GM12878 (cell line): ENCODE data around the gene AFTPH. TPM values are rescaled to one million over a fixed set of nuclear protein-coding genes. Genes with fewer than 3 reads are reported as not detected.
A peak's percentile ranks its signal among the peaks of the same experiment; 100 is the strongest.

Experiments used
- ATAC-seq: fragments of 200-7000 bp; cut with Tn5 transposase; 3 replicates; pipeline ENCODE4 v1.9.1; 2020; ENCODE audit warnings: mild to moderate bottlenecking, moderate library complexity
- BruUV-seq: library from RNA; stranded (reverse); fragments of 400-500 nt; replicated peaks from 2 replicates; lab custom pipeline; 2021; lab: Mats Ljungman, UMichigan
- CTCF ChIA-PET: fragments of 300-600 bp; sonication (Branson Sonifier 250); formaldehyde crosslinking; extraction: SDS; loops from one replicate; lab custom pipeline; 2021; ENCODE audit warnings: inconsistent platforms; lab: Yijun Ruan, JAX
- POLR2A ChIA-PET: fragments of 350-600 bp; formaldehyde crosslinking; extraction: SDS; loops from one replicate; lab custom pipeline; 2021; ENCODE audit warnings: inconsistent platforms; lab: Charles Lee
- RAD21 ChIA-PET: fragments of 300-600 bp; sonication (Branson Sonifier 250); formaldehyde crosslinking; loops from one replicate; lab custom pipeline; 2023; ENCODE audit warnings: antibody characterized with exemption; ENCODE audit not compliant: unreplicated experiment; lab: Charles Lee
- SMC1A ChIA-PET: fragments of 300-600 bp; sonication (Branson Sonifier 250); formaldehyde crosslinking; loops from one replicate; lab custom pipeline; 2023; ENCODE audit not compliant: unreplicated experiment, uncharacterized antibody; lab: Charles Lee
- DNase-seq: peaks from one replicate; pipeline ENCODE4 v3.0.0-alpha.2; 2011; ENCODE audit warnings: low read depth, low spot score
- FAIRE-seq: peaks from 3 replicates; lab custom pipeline; 2011; peaks lifted over from hg19 to GRCh38; lab: Jason Lieb, UNC
- H2AFZ ChIP-seq: 2 replicates; pipeline ENCODE4 v1.6.0; 2011; ENCODE audit warnings: low read depth, low read length, control low read depth; ENCODE audit not compliant: control insufficient read depth
- H3K27ac ChIP-seq: 2 replicates; pipeline ENCODE4 v1.5.1; 2011; ENCODE audit warnings: control low read depth; ENCODE audit not compliant: control insufficient read depth, insufficient read depth
- H3K27me3 ChIP-seq, 2 experiments: replicated peaks in 1 of 2; 2 replicates each; pipeline versions ENCODE4 v1.6.0 to v1.6.1; 2011; ENCODE audit warnings: low read length in 1 of 2; ENCODE audit not compliant: control insufficient read depth in 2 of 2, insufficient read depth in 2 of 2
- H3K36me3 ChIP-seq, 2 experiments: 2 replicates each; pipeline ENCODE4 v1.5.1; 2011; ENCODE audit warnings: low read length in 1 of 2; ENCODE audit not compliant: control insufficient read depth in 2 of 2, insufficient read depth in 2 of 2
- H3K4me1 ChIP-seq: 2 replicates; pipeline ENCODE4 v1.6.1; 2011; ENCODE audit warnings: mild to moderate bottlenecking, low read length, moderate library complexity, mixed read lengths; ENCODE audit not compliant: control insufficient read depth, insufficient read depth
- H3K4me2 ChIP-seq: 2 replicates; pipeline ENCODE4 v1.6.0; 2011; ENCODE audit warnings: control low read depth; ENCODE audit not compliant: control insufficient read depth, insufficient read depth
- H3K4me3 ChIP-seq: fragments of 200-600 bp; sonication (generic); 2 replicates; pipeline ENCODE4 v1.5.1; 2016
- H3K79me2 ChIP-seq: 2 replicates; pipeline ENCODE4 v1.6.0; 2011; ENCODE audit warnings: low read length; ENCODE audit not compliant: control insufficient read depth, insufficient read depth
- H3K9ac ChIP-seq: 2 replicates; pipeline ENCODE4 v1.8.0; 2011; ENCODE audit warnings: low read length, control low read depth, mixed read lengths; ENCODE audit not compliant: control insufficient read depth, insufficient read depth
- H3K9me3 ChIP-seq: replicated peaks from 3 replicates; pipeline ENCODE4 v1.5.1; 2011; ENCODE audit warnings: mild to moderate bottlenecking, low read length; ENCODE audit not compliant: control insufficient read depth, insufficient read depth
- H4K20me1 ChIP-seq: 2 replicates; pipeline ENCODE4 v1.6.0; 2011; ENCODE audit not compliant: control insufficient read depth, insufficient read depth
- CUX1 ChIP-seq: IDR thresholded peaks from 2 replicates; pipeline ENCODE4 v1.6.1; 2012; ENCODE audit warnings: improper control_type of control experiment, low read depth, low read length; ENCODE audit not compliant: insufficient replicate concordance
- HSF1 ChIP-seq: fragments of 150-350 bp; IDR thresholded peaks from 2 replicates; pipeline ENCODE4 v1.6.1; 2014; ENCODE audit warnings: mild to moderate bottlenecking, low read depth, low read length
- IRF5 ChIP-seq: fragments of 450-650 bp; IDR thresholded peaks from 2 replicates; pipeline ENCODE4 v1.6.1; 2017; ENCODE audit warnings: borderline replicate concordance
- JUND ChIP-seq: IDR thresholded peaks from 2 replicates; pipeline ENCODE4 v1.6.1; 2012; ENCODE audit warnings: low read depth, mild to moderate bottlenecking, low read length, improper control_type of control experiment, moderate library complexity
- NR2F1 ChIP-seq: fragments of 450-650 bp; conservative IDR thresholded peaks from 2 replicates; pipeline ENCODE4 v1.6.1; 2017; ENCODE audit warnings: mild to moderate bottlenecking
- PKNOX1 ChIP-seq: fragments of 450-650 bp; IDR thresholded peaks from 2 replicates; pipeline ENCODE4 v1.6.1; 2016; ENCODE audit warnings: mild to moderate bottlenecking
- POLR2AphosphoS2 ChIP-seq: IDR thresholded peaks from 2 replicates; pipeline ENCODE4 v1.6.1; 2011; ENCODE audit warnings: low read depth, mild to moderate bottlenecking, low read length, improper control_type of control experiment, moderate library complexity
- POU2F2 ChIP-seq: IDR thresholded peaks from 3 replicates; pipeline ENCODE4 v1.6.1; 2011; ENCODE audit warnings: low read depth, mild to moderate bottlenecking, low read length, borderline replicate concordance
- RAD21 ChIP-seq: IDR thresholded peaks from 2 replicates; pipeline ENCODE4 v1.6.1; 2011; ENCODE audit warnings: mild to moderate bottlenecking, low read depth, low read length, moderate library complexity; ENCODE audit not compliant: insufficient read depth
- RELA ChIP-seq: fragments of 450-650 bp; IDR thresholded peaks from 2 replicates; pipeline ENCODE4 v1.8.0; 2014; ENCODE audit warnings: borderline replicate concordance; ENCODE audit not compliant: partially characterized antibody
- RFX5 ChIP-seq: IDR thresholded peaks from 2 replicates; pipeline ENCODE4 v1.6.1; 2011; ENCODE audit warnings: low read depth, low read length, improper control_type of control experiment
- SIN3A ChIP-seq: IDR thresholded peaks from 2 replicates; pipeline ENCODE4 v1.6.1; 2012; ENCODE audit warnings: low read depth, low read length, improper control_type of control experiment
- STAT3 ChIP-seq: IDR thresholded peaks from 2 replicates; pipeline ENCODE4 v1.6.1; 2011; ENCODE audit warnings: low read depth, low read length, improper control_type of control experiment
- WGBS: methylation state at CpG from one replicate; pipeline ENCODE4 v1.1.6; 2016; ENCODE audit warnings: low lambda C conversion rate; ENCODE audit not compliant: insufficient replicate concordance, insufficient coverage; ENCODE audit errors: missing lambda C conversion rate; 5-methylcytosine and 5-hydroxymethylcytosine counted together
- in situ Hi-C: fragments of 300-500 bp; cut with MboI; formaldehyde crosslinking; loops from 9 replicates; pipeline ENCODE4 v1.14.3; 2018; ENCODE audit warnings: mixed read lengths
- intact Hi-C: fragments of 100-400 bp; cut with micrococcal nuclease; formaldehyde crosslinking; loops from one replicate; pipeline ENCODE4 v1.14.2; 2022; ENCODE audit not compliant: unreplicated experiment
- polyA plus RNA-seq, 11 experiments: library from polyadenylated mRNA; depleted of rRNA in 4 of 11; unstranded in 6 of 11; stranded (reverse) in 5 of 11; fragments of >200 nt; fragmentation: Nextera tagmentation in 4 of 11; fragmentation: Illumina TruSeq in 1 of 11; extraction: Ambion mirVana in 4 of 11; extraction: Trizol in 1 of 11; gene quantifications; 1 replicate in 1 of 11; 2 replicates in 10 of 11; pipeline versions ENCODE4 v1.2.1 to v1.2.3, GENCODE V29; 2011 to 2016; ENCODE audit warnings: inconsistent platforms in 2 of 11, missing spikeins in 2 of 11, low read depth in 1 of 11
- total RNA-seq, 4 experiments: library from RNA; depleted of rRNA in 3 of 4; stranded (reverse); fragments of >200 nt in 3 of 4; fragmentation: Illumina TruSeq in 1 of 4; extraction: Trizol in 1 of 4; gene quantifications; 2 replicates each; pipeline versions ENCODE4 v1.2.1 to v1.2.3, GENCODE V29; 2013 to 2021

Gene AFTPH
- total and polyA plus RNA-seq, 10 of the 15 experiments (the other 5 are each of a cell fraction or from before 2014, with no cell fraction given) = 25.6 to 77.3 (median 39.5) TPM

GRCh38 chr2:64599469-64599868, 75.3 kb downstream of the AFTPH start:
- BruUV-seq = no TSS peak
- DNase-seq (no peak), ATAC-seq (peak; percentile 29; the same call in 2 of the 3 replicates), FAIRE-seq (no peak)
- in situ Hi-C loops = loop anchor here (10.0 kb wide), 2 partner anchors 265 to 435 kb away; no protein-coding TSS in a partner anchor
- Histone ChIP-seq H3K9ac (no peak overlapping the region), H4K20me1 (no peaks in the 10 kb centered on the region), H3K4me1 (peaks cover 5% of the 10 kb centered on the region), H2AFZ (peak overlapping the region; percentile 12; the same call in 1 of the 2 replicates), H3K79me2 (no peaks in the 10 kb centered on the region), H3K36me3 (no peaks in the 10 kb centered on the region), H3K27ac (no peak overlapping the region), H3K9me3 (no peaks in the 10 kb centered on the region; the same call in 2 of the 3 replicates), H3K27me3 (no peaks in the 10 kb centered on the region), H3K4me2 (no peak overlapping the region), H3K4me3 (no peak overlapping the region)
- ChIA-PET CTCF (interaction anchor here (0.9 to 1.9 kb wide), 4 partner anchors 10 to 268 kb away, joined by 3 to 5 read pairs (median 3); no protein-coding TSS in a partner anchor), RAD21 (interaction anchor here (0.6 to 1.8 kb wide), 5 partner anchors 13 to 434 kb away, joined by 3 to 4 read pairs (median 3); partner anchors contain the start of gene SERTAD2), POLR2A (interaction anchor here (3.5 kb wide), 1 partner anchor 8 kb away, joined by 14 read pairs; no protein-coding TSS in a partner anchor), SMC1A (interaction anchor here (0.9 to 1.6 kb wide), 3 partner anchors 12 to 17 kb away, joined by 3 to 5 read pairs (median 4); no protein-coding TSS in a partner anchor)
- WGBS = 61% methylated on average over 3 of the region's 3 CpGs
- intact Hi-C loops = no loop called here
- no peak for TF ChIP-seq HSF1
- TF ChIP-seq SIN3A = no peak
- no peak for TF ChIP-seq STAT3
- no peak for TF ChIP-seq RAD21
- TF ChIP-seq CUX1 = no peak
- TF ChIP-seq IRF5 = no peak
- TF ChIP-seq RELA = no peak
- TF ChIP-seq JUND = no peak
- no peak for TF ChIP-seq POU2F2
- TF ChIP-seq POLR2AphosphoS2 = no peak
- TF ChIP-seq PKNOX1 = no peak
- TF ChIP-seq NR2F1 = no peak
- no peak for TF ChIP-seq RFX5
